ENCODE results near the gene MLC1. TPM values are rescaled to one million over a fixed set of nuclear protein-coding genes. Genes with fewer than 3 reads are reported as not detected.

Gene MLC1
- total RNA-seq, 4 donors from 2014 or later = 0.49 to 3.4 (median 0.70) TPM

GRCh38 chr22:50068096-50068495, 17.1 kb downstream of the MLC1 start:
- Histone ChIP-seq H3K4me1 (no peaks in the 10 kb centered on the region), H3K36me3 (no peaks in the 10 kb centered on the region), H3K9me3 (no peaks in the 10 kb centered on the region), H3K4me3 (no peak overlapping the region), H3K27ac (no peak overlapping the region), H3K27me3 (peaks cover 14% of the 10 kb centered on the region)
- TF ChIP-seq POLR2A (IDR thresholded peaks at IDR 0.05) = no peak
- no peak for TF ChIP-seq CTCF (IDR thresholded peaks at IDR 0.05)
- TF ChIP-seq EP300 (IDR thresholded peaks at IDR 0.05) = no peak
- TF ChIP-seq POLR2AphosphoS5 (IDR thresholded peaks at IDR 0.05) = no peak
- WGBS = 77% methylated on average over 11 of the region's 11 CpGs
- DNase-seq (ENCODE audit: low spot score in 2 of 2) = no peak

- Histone ChIP-seq H3K36me3 (no peaks in the 10 kb centered on the region), H3K9me3 (no peaks in the 10 kb centered on the region), H3K4me1 (no peaks in the 10 kb centered on the region), H3K27me3 (peaks cover 15% of the 10 kb centered on the region), H3K4me3 (no peak overlapping the region), H3K27ac (no peak overlapping the region)
- TF ChIP-seq CTCF (IDR thresholded peaks at IDR 0.05) (no peak), POLR2A (IDR thresholded peaks at IDR 0.05) (no peak), POLR2AphosphoS5 (IDR thresholded peaks at IDR 0.05) (no peak), EP300 (IDR thresholded peaks at IDR 0.05) (no peak)
- DNase-seq (ENCODE audit: low spot score in 2 of 2) = no peak
- 83% methylated on average over 8 of the region's 8 CpGs for WGBS
Observed at GRCh38 chr22:50067244-50067643, 18.0 kb downstream of the MLC1 start.

GRCh38 chr22:50064453-50064852, 20.8 kb downstream of the MLC1 start:
- no peaks in the 10 kb centered on the region for H3K9me3 ChIP-seq
- no peak overlapping the region for H3K4me3 ChIP-seq
- no peak for TF ChIP-seq EP300 (IDR thresholded peaks at IDR 0.05)
- no peak for TF ChIP-seq POLR2A (IDR thresholded peaks at IDR 0.05)
- no peak for TF ChIP-seq CTCF (IDR thresholded peaks at IDR 0.05)
- no peak for TF ChIP-seq POLR2AphosphoS5 (IDR thresholded peaks at IDR 0.05)
- H3K27me3 ChIP-seq = peaks cover 31% of the 10 kb centered on the region
- no peak for DNase-seq (ENCODE audit: low spot score in 2 of 2)
- H3K36me3 ChIP-seq = no peaks in the 10 kb centered on the region
- WGBS = 83% methylated on average over 18 of the region's 18 CpGs
- H3K27ac ChIP-seq = no peak overlapping the region
- peaks cover 3% of the 10 kb centered on the region for H3K4me1 ChIP-seq

- 76% methylated on average over 17 of the region's 23 CpGs for WGBS
- TF ChIP-seq POLR2A (IDR thresholded peaks at IDR 0.05) (no peak), POLR2AphosphoS5 (IDR thresholded peaks at IDR 0.05) (no peak), EP300 (IDR thresholded peaks at IDR 0.05) (no peak), CTCF (IDR thresholded peaks at IDR 0.05) (no peak)
- no peak overlapping the region for H3K27ac ChIP-seq
- no peaks in the 10 kb centered on the region for H3K9me3 ChIP-seq
- H3K36me3 ChIP-seq = no peaks in the 10 kb centered on the region
- peaks cover 38% of the 10 kb centered on the region for H3K27me3 ChIP-seq
- no peak for DNase-seq (ENCODE audit: low spot score in 2 of 2)
- peaks cover 9% of the 10 kb centered on the region for H3K4me1 ChIP-seq
- H3K4me3 ChIP-seq = no peak overlapping the region
Observed at GRCh38 chr22:50063589-50064393, 21.4 kb downstream of the MLC1 start.

GRCh38 chr22:50062509-50063135, 22.6 kb downstream of the MLC1 start:
- Histone ChIP-seq H3K9me3 (no peaks in the 10 kb centered on the region), H3K4me1 (peaks cover 15% of the 10 kb centered on the region), H3K27me3 (peaks cover 49% of the 10 kb centered on the region), H3K27ac (no peak overlapping the region), H3K36me3 (no peaks in the 10 kb centered on the region), H3K4me3 (no peak overlapping the region)
- WGBS = 94% methylated on average over 16 of the region's 19 CpGs
- DNase-seq (ENCODE audit: low spot score in 2 of 2) = no peak
- TF ChIP-seq POLR2AphosphoS5 (IDR thresholded peaks at IDR 0.05) (no peak), POLR2A (IDR thresholded peaks at IDR 0.05) (no peak), EP300 (IDR thresholded peaks at IDR 0.05) (no peak), CTCF (IDR thresholded peaks at IDR 0.05) (no peak)
